NCI-H2029 (cell line): Measurements from ENCODE around the gene SMG6.
"Not testable (repeated sequence)": the region's sequence is repeated elsewhere in the genome, so short reads cannot be mapped to it uniquely, and the experiment has no call there.

ENCODE experiments used
- DNase-seq: peaks from one replicate; lab custom pipeline; 2025; lab: John Stamatoyannopoulos, UW

SMG6 gene

DNA sequence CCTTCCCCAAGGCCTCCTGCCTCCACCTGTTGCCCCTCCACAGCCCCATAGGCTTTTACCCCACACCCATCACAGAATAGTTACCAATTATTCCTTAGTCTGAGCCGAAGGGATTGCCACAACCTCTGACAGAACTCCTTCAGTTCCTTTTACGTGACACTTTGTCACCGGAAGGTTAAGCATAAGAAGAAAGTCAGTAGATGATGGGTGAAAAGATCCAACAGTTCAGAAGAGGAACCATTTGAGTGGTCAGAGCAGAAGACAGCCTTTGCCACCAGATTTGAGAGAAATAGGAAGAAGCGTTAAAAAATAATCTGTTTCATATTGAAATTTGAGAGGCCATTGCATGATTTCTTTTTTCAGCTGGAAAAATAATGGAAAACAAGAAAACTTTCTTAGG, 1.3 kb upstream of the SMG6 start:
- no peak for DNase-seq

DNA sequence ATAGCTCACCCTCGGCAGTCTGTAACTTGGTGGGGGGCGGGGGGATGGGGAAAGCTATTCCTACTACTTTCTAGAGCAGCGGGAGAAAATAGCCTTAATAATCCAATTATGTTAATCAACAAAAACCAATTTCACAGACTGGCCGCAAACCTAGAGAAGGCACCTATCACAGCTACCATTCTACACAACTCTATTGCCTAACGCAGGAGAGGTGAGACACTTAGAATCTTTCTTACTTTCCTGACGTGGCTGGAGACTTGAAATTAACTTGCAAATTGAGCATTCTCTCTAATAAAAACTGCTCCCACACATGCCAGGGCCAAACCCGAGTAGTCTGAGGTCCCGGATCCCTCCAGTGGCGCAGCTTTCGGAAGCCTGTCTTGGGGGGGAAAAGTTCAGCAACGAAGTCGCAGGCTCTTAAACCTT, 794 bp downstream of the SMG6 start:
- DNase-seq = no peak

DNA sequence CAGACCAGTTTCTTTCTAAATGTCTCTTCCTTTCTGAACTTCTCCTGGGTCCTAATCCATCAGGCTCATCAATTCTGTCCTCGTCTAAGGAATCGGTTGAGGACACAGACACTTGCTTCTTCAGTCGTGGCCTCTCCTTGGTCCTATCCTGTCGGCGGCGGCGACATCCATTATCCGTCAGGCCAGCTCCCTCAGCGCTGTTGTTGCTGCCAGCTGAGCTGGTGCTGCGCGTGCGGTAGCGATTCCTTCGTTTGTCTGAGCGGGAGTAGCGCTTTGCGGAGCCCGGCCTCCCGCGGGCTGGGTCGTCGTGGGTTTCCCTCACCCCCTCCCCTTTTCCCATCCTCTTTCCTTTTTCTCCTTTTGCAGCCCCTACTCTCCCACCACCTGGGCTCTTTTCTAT, 3.8 kb downstream of the SMG6 start:
- DNase-seq = no peak

DNA sequence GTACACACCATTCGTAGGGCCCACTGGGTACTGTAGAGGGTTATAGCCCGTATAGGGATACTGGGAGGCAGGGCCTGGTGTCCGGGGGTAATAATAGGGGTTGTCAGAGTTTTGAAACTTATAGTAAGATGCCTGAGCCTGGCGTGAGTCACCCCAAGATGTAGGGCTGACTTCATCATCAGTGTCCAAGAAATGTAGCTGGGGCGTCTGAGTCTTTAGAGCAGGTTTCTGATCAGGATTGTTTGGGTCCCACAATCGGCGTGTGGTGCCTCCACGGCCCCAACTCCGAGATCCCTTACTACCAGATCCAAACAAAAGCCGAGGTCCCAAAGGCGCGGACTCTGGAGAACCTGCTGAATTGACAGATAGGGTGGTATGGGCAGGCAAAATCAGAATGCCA, 4.4 kb downstream of the SMG6 start:
- no peak for DNase-seq

DNA sequence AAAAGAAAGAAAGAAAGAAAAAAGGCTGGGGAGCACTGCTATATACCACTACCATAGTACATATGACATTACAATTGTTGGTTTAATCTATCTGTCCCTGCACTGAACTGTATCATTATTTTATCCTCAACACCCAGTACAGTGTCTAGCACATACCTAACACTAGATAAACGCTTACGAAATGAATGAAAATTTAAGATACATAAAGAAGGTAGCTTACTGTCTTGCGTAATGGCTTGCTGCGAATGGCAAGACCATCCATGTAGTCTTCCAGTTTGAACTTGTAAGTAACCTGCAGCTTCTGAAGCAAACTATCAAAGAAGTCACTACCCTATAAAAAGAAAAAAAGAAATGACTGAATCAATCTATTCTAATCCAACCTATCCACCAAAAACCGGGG, 6.6 kb downstream of the SMG6 start:
- DNase-seq = no peak

DNA sequence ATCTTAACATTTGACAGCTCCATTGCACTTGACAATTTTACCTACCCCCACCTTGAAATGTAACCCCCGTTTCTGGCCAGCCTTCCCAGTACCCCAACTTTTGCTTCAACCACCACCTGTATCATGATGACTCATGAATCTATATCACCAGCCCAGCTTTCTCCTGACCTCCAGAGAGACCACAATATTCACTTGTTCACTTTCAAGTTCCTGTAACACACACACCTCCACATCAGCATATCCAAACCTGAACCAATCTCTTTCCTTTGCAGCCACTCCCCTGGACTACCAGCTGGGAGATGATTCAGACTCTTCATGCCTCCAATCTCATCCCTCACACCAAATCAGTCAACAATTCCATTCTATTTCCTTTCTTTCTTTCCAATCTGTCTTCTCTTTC, 8.0 kb downstream of the SMG6 start:
- no peak for DNase-seq

DNA sequence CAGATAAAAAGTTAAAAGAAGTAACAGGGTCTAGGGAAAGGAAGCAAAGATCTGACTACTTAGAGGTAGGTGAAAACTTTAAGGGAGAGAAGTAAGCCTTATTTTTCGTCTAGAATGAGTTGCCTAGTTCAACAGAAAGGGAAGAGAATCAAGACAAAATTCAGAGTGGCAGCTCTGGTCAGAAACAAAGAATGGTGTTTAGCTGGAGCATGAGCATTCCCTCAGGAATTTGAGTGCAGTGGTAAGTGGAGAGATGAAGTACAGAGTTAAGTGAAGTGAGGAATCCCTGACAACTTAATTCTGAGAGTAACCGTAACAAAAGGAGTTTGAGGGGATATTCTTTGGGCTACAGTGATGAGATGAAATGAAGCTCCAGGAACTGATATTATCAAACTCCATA, 11.5 kb downstream of the SMG6 start:
- no peak for DNase-seq

DNA sequence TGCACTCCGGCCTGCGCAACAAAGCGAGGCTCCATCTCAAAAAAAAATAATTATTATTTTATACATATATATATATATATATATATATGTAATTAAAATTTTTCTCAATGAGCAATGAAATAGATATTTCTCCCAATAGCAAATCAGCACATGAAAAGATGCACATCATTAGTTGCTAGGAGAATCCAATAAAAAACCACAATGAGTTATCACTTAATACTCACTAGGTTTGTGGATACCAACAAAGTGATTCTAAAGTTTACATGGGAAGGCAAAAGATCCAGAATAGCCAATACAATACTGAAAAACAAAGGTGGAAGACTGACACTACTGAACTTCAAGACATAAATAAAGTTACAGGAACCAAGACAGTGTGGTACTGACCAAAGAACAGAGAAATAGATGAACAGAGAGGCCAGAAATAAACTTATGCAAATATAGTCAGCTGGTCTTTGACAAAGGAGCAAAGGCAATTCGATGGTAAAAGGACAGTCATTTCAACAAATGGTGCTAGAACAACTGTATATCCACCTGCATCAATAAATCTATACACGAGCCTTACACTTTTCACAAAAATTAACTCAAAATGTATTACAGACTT, 13.6 kb downstream of the SMG6 start:
- no peak for DNase-seq

DNA sequence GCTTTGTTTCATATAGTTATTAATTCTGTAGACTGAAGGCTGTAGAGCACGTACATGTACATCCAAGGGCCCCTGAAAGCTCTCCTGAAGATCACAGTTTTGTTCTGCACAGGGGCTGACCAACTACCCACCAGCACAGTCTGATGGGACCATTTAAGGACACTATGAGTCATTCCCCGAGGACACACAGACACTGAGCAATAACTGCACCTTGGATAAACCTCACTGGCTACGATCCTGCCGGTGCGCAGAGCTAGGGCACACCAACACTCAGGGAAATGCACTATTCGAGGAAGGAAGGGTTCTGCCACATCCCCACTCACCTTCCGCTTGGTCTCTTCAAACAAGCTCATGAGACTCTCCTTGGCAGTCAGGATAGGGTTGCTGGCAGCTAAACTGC, 20.3 kb downstream of the SMG6 start:
- no peak for DNase-seq

DNA sequence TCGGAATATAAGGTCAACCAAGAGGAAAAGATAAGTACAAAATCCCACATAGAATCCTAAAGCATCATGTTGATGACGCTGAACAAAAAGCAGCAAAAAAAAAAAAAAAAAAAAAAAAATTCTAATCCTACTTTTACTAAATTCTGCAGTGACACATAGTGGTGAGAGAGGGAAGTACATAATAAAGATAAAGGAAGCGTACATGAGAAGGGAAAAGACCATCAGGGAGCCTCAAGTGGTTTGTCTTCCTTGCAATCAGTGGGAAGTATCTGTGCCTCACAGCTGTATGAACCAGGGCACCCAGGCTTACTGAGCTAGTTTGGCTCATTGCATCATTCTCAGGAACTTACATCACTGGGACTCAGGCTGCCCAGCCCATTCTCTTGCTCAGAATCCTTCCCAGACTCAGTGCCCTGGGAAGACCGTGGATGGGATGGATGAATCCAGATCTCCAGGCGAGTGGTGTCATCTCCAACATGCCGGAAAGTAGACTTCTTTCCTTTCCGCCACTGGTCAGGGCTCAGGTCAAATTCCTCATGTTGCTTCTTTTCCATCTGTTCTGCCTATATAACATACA, 21.2 kb downstream of the SMG6 start:
- peak; percentile 12 for DNase-seq

DNA sequence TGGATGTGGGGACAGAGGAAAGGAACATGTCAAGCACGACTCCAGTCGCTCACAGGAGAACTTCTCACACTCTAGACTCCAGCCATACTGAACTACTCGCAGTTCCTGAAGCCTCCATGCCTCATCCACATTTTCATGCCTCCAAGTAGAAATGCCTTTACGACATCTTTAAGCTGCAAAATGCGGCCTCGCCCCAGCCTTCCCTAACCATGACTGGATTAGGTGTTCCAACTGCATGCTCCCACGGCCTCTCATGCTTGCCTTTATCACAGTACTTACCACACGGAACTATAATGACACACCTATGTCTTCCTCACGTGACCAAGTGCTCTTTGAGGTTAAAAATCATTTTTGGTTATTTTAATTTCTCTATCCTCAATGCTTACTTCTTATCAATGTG, 23.9 kb downstream of the SMG6 start:
- DNase-seq = no peak

DNA sequence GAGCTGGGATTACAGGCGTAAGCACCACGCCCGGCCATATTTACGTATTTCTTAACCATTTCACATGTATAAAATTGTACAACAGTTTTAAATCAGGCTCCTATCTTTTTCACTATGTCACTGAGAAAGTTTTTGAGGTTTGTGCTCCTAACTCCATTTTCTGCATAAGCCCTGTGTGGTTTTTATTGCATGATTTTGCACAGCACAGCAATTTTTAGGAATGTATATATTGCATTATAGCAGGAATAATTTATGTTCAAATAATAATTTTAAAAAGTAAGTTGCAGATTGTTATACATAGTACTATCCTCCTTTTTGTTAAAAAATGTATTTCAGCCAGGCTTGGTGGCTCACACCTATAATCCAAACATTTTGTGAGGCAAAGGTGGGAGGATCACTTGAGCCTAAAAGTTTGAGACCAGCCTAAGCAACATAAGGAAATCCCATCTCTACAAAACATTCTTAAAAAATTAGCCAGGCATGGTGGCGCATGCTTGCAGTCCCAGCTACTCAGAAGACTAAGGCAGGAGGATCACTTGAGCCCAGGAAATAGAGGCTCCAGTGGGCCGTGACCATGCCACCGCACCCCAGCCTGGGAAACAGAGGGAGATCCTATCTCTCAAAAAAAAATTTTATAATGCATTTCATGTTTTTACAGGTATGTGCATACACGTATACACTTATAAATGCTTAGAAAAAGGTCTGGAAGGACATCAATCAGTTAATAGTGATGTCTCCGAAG, 26.0 kb downstream of the SMG6 start:
- DNase-seq = no peak

DNA sequence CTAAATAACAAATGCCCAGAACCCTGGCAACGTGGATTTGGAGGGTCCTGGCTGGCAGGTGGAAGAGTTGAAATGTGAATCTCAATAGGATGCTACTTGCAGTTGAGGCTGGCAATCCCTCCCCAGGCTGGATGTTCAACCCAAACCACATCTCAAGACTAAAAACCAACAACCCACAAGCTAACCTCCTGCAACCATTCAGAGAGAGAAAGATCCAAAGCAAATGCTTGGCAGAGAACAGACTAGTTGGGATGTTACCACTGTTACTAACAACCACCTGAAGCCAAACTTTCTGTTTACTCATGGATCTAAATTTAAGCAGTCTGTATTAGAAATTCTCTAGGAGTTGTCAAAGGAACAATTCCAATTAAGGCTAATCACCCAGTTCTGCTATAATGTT, 27.9 kb downstream of the SMG6 start:
- no peak for DNase-seq

DNA sequence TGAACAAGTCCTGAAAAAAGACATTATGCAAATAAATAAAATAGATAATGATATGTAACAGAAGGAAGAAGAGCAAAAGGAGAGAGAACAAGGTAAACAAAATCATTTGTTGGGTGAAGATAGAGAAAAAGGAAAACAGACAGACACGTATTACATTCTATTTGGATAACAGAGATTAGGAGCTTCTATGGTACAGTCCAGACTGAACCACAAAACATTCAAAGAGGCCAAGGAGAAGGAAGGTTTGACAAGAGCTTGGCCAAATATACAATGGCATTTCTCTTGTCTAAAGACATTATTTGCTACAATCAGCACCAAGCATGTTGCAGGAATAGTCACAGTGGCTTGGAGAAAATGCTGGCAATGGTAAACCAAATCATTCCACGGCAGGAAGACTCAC, 29.2 kb downstream of the SMG6 start:
- no peak for DNase-seq

DNA sequence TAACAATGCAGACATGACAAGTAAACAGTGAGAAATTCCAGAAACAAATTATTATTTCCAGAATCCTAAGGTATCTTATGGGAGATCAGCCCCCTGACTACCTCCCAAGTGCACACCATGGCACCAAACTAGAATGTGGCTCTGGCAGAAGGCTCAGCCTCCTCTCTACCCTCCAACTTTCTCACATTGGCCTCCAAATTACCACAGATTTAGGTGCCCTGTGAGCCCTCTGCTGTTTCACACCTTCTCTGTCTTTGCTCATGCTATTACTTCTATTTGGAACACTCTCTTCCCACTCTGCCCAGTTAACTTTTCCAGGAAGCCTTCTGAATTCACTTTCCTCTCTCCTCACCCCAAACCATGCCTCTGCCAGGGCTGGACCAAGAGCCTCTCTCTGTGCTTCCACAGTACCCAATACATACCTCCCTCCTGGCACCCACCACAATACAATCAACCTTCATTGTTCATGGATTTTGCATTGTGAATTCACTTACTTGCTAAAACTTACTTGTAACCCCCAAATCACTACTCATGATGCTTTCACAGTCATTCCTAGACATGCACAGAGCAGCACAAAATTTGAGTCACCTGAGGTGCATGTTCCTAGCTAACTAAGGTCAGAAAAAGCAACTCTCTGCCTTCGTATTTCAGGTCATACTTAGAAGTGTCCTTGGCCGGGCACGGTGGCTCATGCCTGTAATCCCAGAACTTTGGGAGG, 31.4 kb downstream of the SMG6 start:
- DNase-seq = no peak

DNA sequence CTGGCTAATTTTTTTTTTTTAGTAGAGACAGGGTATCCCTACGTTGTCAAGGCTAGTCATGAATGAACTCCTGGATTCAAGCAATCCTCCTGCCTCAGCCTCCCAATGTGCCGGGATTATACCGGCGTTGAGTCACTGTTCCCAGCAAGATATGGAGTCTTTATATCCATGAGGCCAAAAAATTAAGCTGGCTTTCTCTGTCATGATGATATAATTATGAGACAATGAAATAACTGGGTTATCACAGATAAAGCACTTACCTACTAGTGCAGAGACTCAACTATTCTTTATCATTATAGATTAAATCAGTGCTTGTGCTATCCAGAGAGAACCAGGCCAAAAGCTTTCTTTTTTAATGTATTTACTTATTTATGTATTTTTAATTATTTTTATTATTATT, 36.2 kb downstream of the SMG6 start:
- DNase-seq = no peak

DNA sequence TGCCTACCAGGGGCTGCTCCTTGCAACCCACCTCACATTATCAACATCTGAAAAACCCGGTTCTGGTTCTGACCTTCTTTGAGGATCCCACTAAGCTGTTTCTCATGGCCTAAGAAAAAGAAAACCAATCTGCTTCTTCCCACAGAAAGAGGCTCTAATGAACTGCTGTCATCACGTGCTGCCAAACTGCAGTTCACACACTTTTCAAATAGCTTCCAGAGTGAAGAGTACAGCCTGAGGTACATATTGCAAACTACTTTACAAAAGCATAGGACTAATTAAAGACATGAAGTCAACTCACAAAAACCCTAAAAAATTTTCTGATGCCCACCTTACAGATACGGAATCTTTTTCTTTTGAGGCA, 36.7 kb downstream of the SMG6 start:
- no peak for DNase-seq

DNA sequence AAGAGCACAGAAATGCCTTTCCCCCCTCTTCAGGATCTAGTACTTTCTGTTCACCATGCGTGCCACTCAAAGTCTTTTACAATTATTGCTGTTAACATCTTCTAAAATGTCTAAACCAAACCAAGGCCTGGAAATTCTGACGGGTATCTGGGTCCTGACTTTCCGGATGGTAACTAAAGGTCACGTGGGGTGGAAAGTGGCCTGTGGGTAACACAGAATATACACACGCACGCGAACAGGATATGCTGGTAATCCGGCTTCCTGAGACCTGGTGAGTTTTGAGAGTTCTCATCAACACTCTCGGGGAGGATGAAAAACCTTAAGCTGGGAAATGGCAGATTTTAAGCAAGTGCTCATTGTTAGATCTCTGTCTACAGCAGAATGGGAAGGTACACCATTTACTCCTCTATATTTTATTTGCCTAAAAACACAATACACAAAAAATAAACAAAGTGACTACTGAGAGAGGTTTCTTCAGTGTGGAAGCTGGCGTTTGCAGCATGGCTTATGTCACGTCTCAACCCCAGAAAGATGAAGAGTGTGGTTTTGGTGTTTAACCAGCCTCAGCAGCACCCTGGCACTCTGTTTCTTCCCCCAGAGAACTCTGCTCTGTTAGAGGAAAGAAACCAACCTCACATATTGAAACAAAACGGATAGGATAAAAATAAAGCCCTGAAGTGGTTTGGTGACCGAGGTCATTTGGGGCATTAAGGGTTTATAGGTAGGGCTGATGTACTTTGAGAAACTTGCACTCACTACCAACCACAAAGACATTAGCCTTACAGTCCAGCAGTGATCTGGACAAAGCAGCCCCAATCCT, 37.3 kb downstream of the SMG6 start:
- DNase-seq = no peak

DNA sequence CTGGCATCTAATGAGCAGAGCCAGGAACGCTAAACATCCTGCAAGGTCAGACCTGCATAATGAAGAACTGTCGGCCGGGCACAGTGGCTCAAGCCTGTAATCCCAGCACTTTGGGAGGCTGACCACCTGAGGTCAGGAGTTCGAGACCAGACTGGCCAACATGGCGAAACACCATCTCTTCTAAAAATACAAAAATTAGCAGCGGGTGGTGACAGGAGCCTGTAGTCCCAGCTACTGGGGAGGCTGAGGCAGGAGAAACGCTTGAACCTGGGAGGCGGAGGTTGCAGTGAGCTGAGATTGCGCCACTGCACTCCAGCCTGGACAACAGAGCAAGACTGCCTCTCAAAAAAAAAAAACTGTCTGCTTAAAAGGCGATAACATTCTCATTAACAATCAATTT, 38.4 kb downstream of the SMG6 start:
- DNase-seq = not testable (repeated sequence)

DNA sequence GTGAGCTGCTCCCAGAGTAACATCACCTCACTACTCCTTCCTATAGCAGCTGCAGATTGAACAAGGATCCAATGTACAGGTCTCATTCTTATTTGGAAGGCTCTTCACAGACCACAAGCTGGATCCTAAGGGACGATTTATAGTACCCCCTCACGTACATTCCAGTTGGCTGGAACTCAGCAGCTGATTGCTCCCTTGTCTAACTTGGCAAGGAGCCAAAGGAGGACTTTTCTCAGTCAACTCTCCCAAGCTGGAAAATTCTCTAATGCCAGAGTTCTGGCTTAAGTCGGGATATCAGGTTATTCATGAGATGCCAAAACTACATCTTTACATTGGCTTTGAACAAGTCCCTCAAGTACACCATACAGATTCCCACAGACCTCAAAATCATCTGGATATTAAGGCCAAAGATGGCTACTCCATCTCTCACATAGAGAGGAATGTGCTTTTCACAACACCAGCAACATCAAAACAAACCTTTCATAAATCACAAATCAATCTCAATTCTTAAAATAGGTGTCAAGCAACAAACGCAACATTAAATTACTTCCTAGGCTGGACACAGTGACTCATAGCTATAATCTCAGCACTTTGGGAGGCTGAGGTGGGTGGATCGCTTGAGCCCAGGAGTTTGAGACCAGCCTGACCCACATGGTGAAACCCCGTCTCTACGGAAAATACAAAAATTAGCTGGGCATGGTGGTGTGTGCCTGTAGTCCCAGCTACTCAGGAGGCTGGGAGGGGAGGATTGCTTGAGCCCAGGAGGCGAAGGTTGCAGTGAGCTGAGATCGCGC, 39.3 kb downstream of the SMG6 start:
- no peak for DNase-seq
